Activated CD8-positive, alpha-beta memory T cell treated with anti-CD3 and anti-CD28 coated beads, Interleukin-2, amount 50 U/mL, for 1 hour (primary cell): Measurements from ENCODE around the gene ELAPOR1.

Source experiments
- DNase-seq: peaks from one replicate; pipeline ENCODE4 v3.0.0-alpha.2; 2020; ENCODE audit errors: extremely low read depth

ELAPOR1 gene

GRCh38 chr1:109096120-109096519 is 17.8 kb upstream of the ELAPOR1 start:
- no peak for DNase-seq

- peak; percentile 92 for DNase-seq
Measured at GRCh38 chr1:109099938-109100773, 13.8 kb upstream of the ELAPOR1 start.

- no peak for DNase-seq
Measured at GRCh38 chr1:109104364-109105151, 9.4 kb upstream of the ELAPOR1 start.

GRCh38 chr1:109105881-109106280 is 8.0 kb upstream of the ELAPOR1 start:
- no peak for DNase-seq

- no peak for DNase-seq
Measured at GRCh38 chr1:109107785-109108184, 6.1 kb upstream of the ELAPOR1 start.

- no peak for DNase-seq
Measured at GRCh38 chr1:109109906-109110305, 4.0 kb upstream of the ELAPOR1 start.

- no peak for DNase-seq
Measured at GRCh38 chr1:109111386-109112055, 2.4 kb upstream of the ELAPOR1 start.

GRCh38 chr1:109112056-109112651 is 1.8 kb upstream of the ELAPOR1 start:
- no peak for DNase-seq

GRCh38 chr1:109112652-109113285 is 1.1 kb upstream of the ELAPOR1 start:
- peak; percentile 63 for DNase-seq

GRCh38 chr1:109114342-109114674 is 393 bp downstream of the ELAPOR1 start:
- no peak for DNase-seq

GRCh38 chr1:109115685-109116084 is 1.8 kb downstream of the ELAPOR1 start:
- no peak for DNase-seq

- DNase-seq: no peak
Measured at GRCh38 chr1:109116286-109116685, 2.4 kb downstream of the ELAPOR1 start.

GRCh38 chr1:109118089-109118488 is 4.2 kb downstream of the ELAPOR1 start:
- DNase-seq: no peak

GRCh38 chr1:109120356-109120755 is 6.4 kb downstream of the ELAPOR1 start:
- DNase-seq: no peak

- no peak for DNase-seq
Measured at GRCh38 chr1:109131059-109131458, 17.1 kb downstream of the ELAPOR1 start.

GRCh38 chr1:109131800-109132199 is 17.9 kb downstream of the ELAPOR1 start:
- no peak for DNase-seq

- DNase-seq: no peak
Measured at GRCh38 chr1:109133002-109133706, 19.2 kb downstream of the ELAPOR1 start.

GRCh38 chr1:109133815-109134214 is 19.9 kb downstream of the ELAPOR1 start:
- DNase-seq: no peak

GRCh38 chr1:109134423-109134822 is 20.5 kb downstream of the ELAPOR1 start:
- DNase-seq: no peak

GRCh38 chr1:109135940-109136339 is 22.0 kb downstream of the ELAPOR1 start:
- no peak for DNase-seq

- DNase-seq: no peak
Measured at GRCh38 chr1:109136766-109137165, 22.9 kb downstream of the ELAPOR1 start.
